BJ (cell line): Measurements from ENCODE around the gene BSDC1. TPM values are rescaled to one million over a fixed set of nuclear protein-coding genes. Genes with fewer than 3 reads are reported as not detected.

Experiments used
- CTCF ChIA-PET: fragments of 350-600 bp; formaldehyde crosslinking; extraction: SDS; loops from one replicate; lab custom pipeline; 2021; ENCODE audit warnings: antibody characterized with exemption, inconsistent platforms; lab: Yijun Ruan, JAX
- POLR2A ChIA-PET: fragments of 300-600 bp; sonication (Branson Sonifier 250); formaldehyde crosslinking; extraction: SDS; loops from one replicate; lab custom pipeline; 2021; ENCODE audit warnings: antibody characterized with exemption; lab: Charles Lee
- DNase-seq: peaks from one replicate; pipeline ENCODE4 v3.0.0-alpha.2; 2011; ENCODE audit warnings: low read depth
- H3K27me3 ChIP-seq: 2 replicates; pipeline ENCODE4 v1.6.0; 2011; ENCODE audit warnings: low read length; ENCODE audit not compliant: control insufficient read depth, insufficient read depth
- H3K36me3 ChIP-seq: 2 replicates; pipeline ENCODE4 v1.5.1; 2011; ENCODE audit warnings: low read length; ENCODE audit not compliant: control insufficient read depth, insufficient read depth
- H3K4me3 ChIP-seq: 2 replicates; pipeline ENCODE4 v1.5.1; 2011; ENCODE audit warnings: low read depth, mild to moderate bottlenecking, control low read depth, low read length
- polyA plus RNA-seq: library from polyadenylated mRNA; depleted of rRNA; stranded (reverse); fragments of >200 nt; gene quantifications from 2 replicates; pipeline ENCODE4 v1.2.3, GENCODE V29; 2011
- TF ChIP-seq, protein P1 (sequence below): IDR thresholded peaks from 2 replicates; pipeline ENCODE4 v1.5.1; 2011; ENCODE audit warnings: low read depth, mild to moderate bottlenecking, control low read depth, inconsistent platforms, low read length, moderate library complexity; ENCODE audit not compliant: insufficient read depth

Gene BSDC1
- polyA plus RNA-seq, 1 experiment = 74.1 TPM

DNA sequence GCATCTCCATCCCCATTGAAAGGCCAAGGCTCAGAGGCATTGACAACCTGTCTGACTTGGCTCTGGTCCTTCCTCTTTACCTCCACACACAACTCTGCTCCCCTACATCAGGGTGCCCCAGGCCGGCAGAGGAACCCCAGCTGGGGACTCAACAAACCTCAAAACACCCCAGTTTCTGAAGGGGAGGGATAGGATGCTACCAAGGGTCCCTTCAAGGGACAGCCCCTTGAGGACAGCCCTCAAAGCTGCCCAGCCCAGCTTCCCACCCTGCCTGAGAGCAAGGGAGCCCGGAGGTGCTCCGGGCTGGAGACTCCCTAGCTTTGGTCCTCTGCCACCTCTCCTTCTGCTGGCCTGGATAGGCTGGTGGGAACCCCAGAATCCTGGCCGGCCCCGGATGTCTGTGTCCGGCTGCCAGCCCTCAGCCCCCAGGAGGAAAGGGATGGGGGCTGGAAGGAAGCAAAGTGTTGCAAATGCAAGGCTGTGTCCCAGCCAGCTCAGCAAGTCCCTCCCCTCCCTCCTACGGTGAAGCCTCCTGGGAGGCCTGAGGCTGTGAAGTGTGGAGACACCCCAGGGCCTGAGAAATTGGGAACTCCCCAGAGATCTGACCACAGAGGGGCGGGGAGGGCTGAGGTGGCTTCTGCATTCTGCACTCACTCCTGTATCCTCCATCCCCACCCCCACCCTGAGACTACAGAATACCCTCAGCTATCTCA lies 57.1 kb downstream of the BSDC1 start:
- Histone ChIP-seq H3K36me3 (peaks cover 5% of the 10 kb centered on the region), H3K27me3 (no peaks in the 10 kb centered on the region), H3K4me3 (no peak overlapping the region)
- POLR2A ChIA-PET = interaction anchor here (0.7 kb wide), 1 partner anchor 8 kb away, joined by 4 read pairs; no protein-coding TSS in a partner anchor
- TF ChIP-seq, protein P1, sequence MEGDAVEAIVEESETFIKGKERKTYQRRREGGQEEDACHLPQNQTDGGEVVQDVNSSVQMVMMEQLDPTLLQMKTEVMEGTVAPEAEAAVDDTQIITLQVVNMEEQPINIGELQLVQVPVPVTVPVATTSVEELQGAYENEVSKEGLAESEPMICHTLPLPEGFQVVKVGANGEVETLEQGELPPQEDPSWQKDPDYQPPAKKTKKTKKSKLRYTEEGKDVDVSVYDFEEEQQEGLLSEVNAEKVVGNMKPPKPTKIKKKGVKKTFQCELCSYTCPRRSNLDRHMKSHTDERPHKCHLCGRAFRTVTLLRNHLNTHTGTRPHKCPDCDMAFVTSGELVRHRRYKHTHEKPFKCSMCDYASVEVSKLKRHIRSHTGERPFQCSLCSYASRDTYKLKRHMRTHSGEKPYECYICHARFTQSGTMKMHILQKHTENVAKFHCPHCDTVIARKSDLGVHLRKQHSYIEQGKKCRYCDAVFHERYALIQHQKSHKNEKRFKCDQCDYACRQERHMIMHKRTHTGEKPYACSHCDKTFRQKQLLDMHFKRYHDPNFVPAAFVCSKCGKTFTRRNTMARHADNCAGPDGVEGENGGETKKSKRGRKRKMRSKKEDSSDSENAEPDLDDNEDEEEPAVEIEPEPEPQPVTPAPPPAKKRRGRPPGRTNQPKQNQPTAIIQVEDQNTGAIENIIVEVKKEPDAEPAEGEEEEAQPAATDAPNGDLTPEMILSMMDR = no peak
- no peak for DNase-seq
- CTCF ChIA-PET = interaction anchor here (0.9 to 2.2 kb wide), 5 partner anchors 16 to 122 kb away, joined by 3 to 8 read pairs (median 4); no protein-coding TSS in a partner anchor

- H3K27me3 ChIP-seq = no peaks in the 10 kb centered on the region
- H3K36me3 ChIP-seq = peaks cover 9% of the 10 kb centered on the region
- no peak for DNase-seq
- ChIA-PET POLR2A (interaction anchor here (0.7 to 1.2 kb wide), 4 partner anchors 15 to 121 kb away, joined by 3 to 17 read pairs (median 7); no protein-coding TSS in a partner anchor), CTCF (interaction anchor here (0.9 to 2.2 kb wide), 7 partner anchors 17 to 121 kb away, joined by 3 to 8 read pairs (median 3); no protein-coding TSS in a partner anchor)
- TF ChIP-seq, protein P1 = no peak
- H3K4me3 ChIP-seq = peak overlapping the region; percentile 61
Observed at GRCh38 chr1:32336591-32336932, 57.7 kb downstream of the BSDC1 start.

- TF ChIP-seq, protein P1 = no peak
- no peaks in the 10 kb centered on the region for H3K27me3 ChIP-seq
- CTCF ChIA-PET = interaction anchor here (0.6 to 2.2 kb wide), 11 partner anchors 10 to 185 kb away, joined by 3 to 8 read pairs (median 4); partner anchors contain the start of gene IQCC
- H3K36me3 ChIP-seq = peaks cover 11% of the 10 kb centered on the region
- POLR2A ChIA-PET = interaction anchor here (0.6 to 1.2 kb wide), 6 partner anchors 15 to 463 kb away, joined by 3 to 17 read pairs (median 4); no protein-coding TSS in a partner anchor
- H3K4me3 ChIP-seq = peak within 1 kb of the TSS; percentile 61
- DNase-seq = no peak
Observed at GRCh38 chr1:32335790-32336590, 58.3 kb downstream of the BSDC1 start, which contains the start of gene MARCKSL1. TSS of gene MARCKSL1 (minus strand) at chr1:32336233. CDS start at chr1:32336033, 200 bp downstream.

DNA sequence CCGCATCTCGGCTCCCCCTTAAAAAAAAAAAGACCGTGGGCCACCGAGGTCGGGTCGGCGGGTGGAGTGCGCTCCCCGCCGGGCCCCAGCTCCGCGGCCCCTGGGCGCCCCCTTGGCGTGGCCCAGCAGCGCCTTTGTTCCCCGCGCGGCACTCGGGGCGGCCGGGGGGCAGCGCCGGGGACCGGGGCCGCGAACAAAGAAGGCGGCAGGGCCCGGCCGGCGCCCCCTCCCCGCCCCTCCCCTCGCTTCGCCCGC lies 58.8 kb downstream of the BSDC1 start:
- DNase-seq = no peak
- Histone ChIP-seq H3K27me3 (no peaks in the 10 kb centered on the region), H3K4me3 (peak overlapping the region; percentile 61), H3K36me3 (peaks cover 12% of the 10 kb centered on the region)
- TF ChIP-seq, protein P1 = no peak
- CTCF ChIA-PET = interaction anchor here (0.6 to 2.2 kb wide), 9 partner anchors 18 to 185 kb away, joined by 3 to 8 read pairs (median 5); partner anchors contain the start of gene IQCC
- POLR2A ChIA-PET = interaction anchor here (0.6 to 1.2 kb wide), 4 partner anchors 16 to 464 kb away, joined by 3 to 17 read pairs (median 7); no protein-coding TSS in a partner anchor
